Lower leg skin (tissue), 3 donors: ENCODE measurements around the gene CTBP2.

Experiments used
- CTCF ChIP-seq, 3 donors: fragments of 450-650 bp; IDR thresholded peaks; one replicate each; pipeline ENCODE4 v1.5.1; 2016; ENCODE audit warnings: antibody characterized with exemption in 3 of 3, mild to moderate bottlenecking in 3 of 3, moderate library complexity in 2 of 3
- POLR2A ChIP-seq, 2 donors: fragments of 450-650 bp; IDR thresholded peaks; one replicate each; pipeline ENCODE4 v1.6.1; 2016 to 2017; ENCODE audit warnings: antibody characterized with exemption in 2 of 2, mild to moderate bottlenecking in 1 of 2, moderate library complexity in 1 of 2

- TF ChIP-seq CTCF (IDR thresholded peaks at IDR 0.05) (no peak), POLR2A (IDR thresholded peaks at IDR 0.05) (no peak)
Observed at GRCh38 chr10:125141150-125141859, 19.1 kb downstream of the CTBP2 start.
